SK-N-SH (cell line): ENCODE measurements around the gene CCDC102B. TPM values are rescaled to one million over a fixed set of nuclear protein-coding genes. Genes with fewer than 3 reads are reported as not detected.

Source experiments
- CTCF ChIA-PET: fragments of 300-600, 350-600 bp; formaldehyde crosslinking; extraction: SDS; loops from one replicate; lab custom pipeline; 2021; lab: Yijun Ruan, JAX
- POLR2A ChIA-PET: fragments of 350-600 bp; sonication (Branson Sonifier 250); formaldehyde crosslinking; extraction: SDS; loops from one replicate; lab custom pipeline; 2020; ENCODE audit warnings: antibody characterized with exemption, inconsistent platforms; lab: Yijun Ruan, JAX
- DNase-seq: peaks from one replicate; pipeline ENCODE4 v3.0.0; 2012
- H2AFZ ChIP-seq: fragments of 200-600 bp; sonication (generic); 2 replicates; pipeline ENCODE4 v1.8.1; 2016; ENCODE audit warnings: antibody characterized with exemption, mild to moderate bottlenecking, low read depth
- H3F3A ChIP-seq: fragments of 200-600 bp; sonication (generic); replicated peaks from 2 replicates; pipeline ENCODE3; 2016; ENCODE audit warnings: antibody characterized with exemption, mild to moderate bottlenecking; ENCODE audit not compliant: insufficient read depth
- H3K27ac ChIP-seq, 2 experiments: fragments of 200-500 bp in 1 of 2; fragments of 200-600 bp in 1 of 2; sonication (Bioruptor generic) in 1 of 2; sonication (generic), shearing (Covaris generic) in 1 of 2; 2 replicates each; pipeline versions ENCODE4 v1.5.1 to v1.6.1; 2014 to 2016; ENCODE audit warnings: low read depth in 2 of 2, inconsistent platforms in 1 of 2, low read length in 1 of 2, mild to moderate bottlenecking in 1 of 2, mixed read lengths in 1 of 2
- H3K27me3 ChIP-seq: fragments of 200-600 bp; sonication (generic), shearing (Covaris generic); 2 replicates; pipeline ENCODE4 v1.6.1; 2016; ENCODE audit warnings: mixed run types; ENCODE audit not compliant: insufficient read depth
- H3K36me3 ChIP-seq, 2 experiments: fragments of 200-500 bp in 1 of 2; fragments of 200-600 bp in 1 of 2; sonication (Bioruptor generic) in 1 of 2; sonication (generic) in 1 of 2; replicated peaks in 1 of 2; 2 replicates each; pipeline versions ENCODE3 to v1.5.1; 2014 to 2016; ENCODE audit warnings: low read length in 1 of 2, mild to moderate bottlenecking in 1 of 2; ENCODE audit not compliant: insufficient read depth in 2 of 2, control insufficient read depth in 1 of 2
- H3K4me1 ChIP-seq, 2 experiments: fragments of 200-500 bp in 1 of 2; fragments of 200-600 bp in 1 of 2; sonication (Bioruptor generic) in 1 of 2; sonication (generic), shearing (Covaris generic) in 1 of 2; 2 replicates each; pipeline versions ENCODE4 v1.5.1 to v1.6.1; 2014 to 2016; ENCODE audit warnings: low read depth in 1 of 2, low read length in 1 of 2, mixed run types in 1 of 2; ENCODE audit not compliant: insufficient read depth in 2 of 2, control insufficient read depth in 1 of 2
- H3K4me2 ChIP-seq: fragments of 200-600 bp; sonication (generic), shearing (Covaris generic); 2 replicates; pipeline ENCODE4 v1.6.1; 2017; ENCODE audit warnings: mixed run types
- H3K4me3 ChIP-seq, 2 experiments: fragments of 200-500 bp in 1 of 2; fragments of 200-600 bp in 1 of 2; sonication (Bioruptor generic) in 1 of 2; sonication (generic), shearing (Covaris generic) in 1 of 2; 2 replicates each; pipeline versions ENCODE4 v1.5.1 to v1.8.1; 2014 to 2016; ENCODE audit warnings: low read depth in 2 of 2, inconsistent platforms in 1 of 2, low read length in 1 of 2, mild to moderate bottlenecking in 1 of 2, mixed read lengths in 1 of 2, moderate library complexity in 1 of 2
- H3K79me2 ChIP-seq: fragments of 200-600 bp; sonication (generic); 2 replicates; pipeline ENCODE4 v1.8.1; 2017; ENCODE audit warnings: mild to moderate bottlenecking; ENCODE audit not compliant: insufficient read depth
- H3K9ac ChIP-seq: fragments of 200-600 bp; sonication (generic); 2 replicates; pipeline ENCODE4 v1.6.1; 2017; ENCODE audit warnings: mixed run types
- H3K9me2 ChIP-seq: fragments of 200-600 bp; sonication (generic); 2 replicates; pipeline ENCODE4 v1.6.1; 2017; ENCODE audit warnings: mixed run types
- H3K9me3 ChIP-seq: fragments of 200-600 bp; sonication (generic); 2 replicates; pipeline ENCODE4 v1.6.1; 2017; ENCODE audit warnings: mixed run types, mild to moderate bottlenecking, moderate library complexity
- H4K20me1 ChIP-seq: fragments of 200-600 bp; sonication (generic); 2 replicates; pipeline ENCODE4 v1.6.1; 2017; ENCODE audit warnings: mild to moderate bottlenecking, mixed run types; ENCODE audit not compliant: insufficient read depth
- EP300 ChIP-seq, 2 experiments: IDR thresholded peaks; 2 replicates each; pipeline versions ENCODE4 v1.4.0 to v1.6.1; 2012; ENCODE audit warnings: borderline replicate concordance in 1 of 2, low read depth in 1 of 2, low read length in 1 of 2
- GATA2 ChIP-seq: sonication (generic); formaldehyde crosslinking; IDR thresholded peaks from 2 replicates; pipeline ENCODE4 v1.5.0; 2020; ENCODE audit warnings: mild to moderate bottlenecking, missing genetic modification reagents
- IRF3 ChIP-seq: fragments of 150-350 bp; IDR thresholded peaks from 2 replicates; pipeline ENCODE4 v1.6.1; 2016; ENCODE audit warnings: mild to moderate bottlenecking, low read depth, low read length
- NFIC ChIP-seq: IDR thresholded peaks from 2 replicates; pipeline ENCODE4 v1.4.0; 2012; ENCODE audit warnings: borderline replicate concordance
- PBX3 ChIP-seq: IDR thresholded peaks from 2 replicates; pipeline ENCODE4; 2012
- POLR2AphosphoS5 ChIP-seq: IDR thresholded peaks from 2 replicates; pipeline ENCODE4 v1.6.1; 2012; ENCODE audit warnings: low read depth, low read length
- RAD21 ChIP-seq: IDR thresholded peaks from 2 replicates; pipeline ENCODE4 v1.6.1; 2012; ENCODE audit warnings: mild to moderate bottlenecking, low read length
- RFX5 ChIP-seq: IDR thresholded peaks from 2 replicates; pipeline ENCODE4 v1.6.1; 2012; ENCODE audit warnings: mild to moderate bottlenecking, improper control_type of control experiment, low read length
- SMC3 ChIP-seq: IDR thresholded peaks from 2 replicates; pipeline ENCODE4 v1.6.1; 2012; ENCODE audit warnings: low read depth, low read length, improper control_type of control experiment
- TEAD4 ChIP-seq: IDR thresholded peaks from 2 replicates; pipeline ENCODE4 v1.4.0; 2012; ENCODE audit warnings: mild to moderate bottlenecking, borderline replicate concordance; ENCODE audit not compliant: insufficient read depth
- WGBS: methylation state at CpG from one replicate; pipeline ENCODE4 v1.1.6; 2017; ENCODE audit warnings: low lambda C conversion rate; 5-methylcytosine and 5-hydroxymethylcytosine counted together
- polyA plus RNA-seq, 3 experiments: library from polyadenylated mRNA; depleted of rRNA; stranded (reverse); fragments of >200 nt; gene quantifications; 2 replicates each; pipeline ENCODE4 v1.2.3, GENCODE V29; 2012

Gene CCDC102B
- polyA plus RNA-seq, 1 of the 3 experiments (the other 2 are of a cell fraction), result 2.0 TPM

DNA sequence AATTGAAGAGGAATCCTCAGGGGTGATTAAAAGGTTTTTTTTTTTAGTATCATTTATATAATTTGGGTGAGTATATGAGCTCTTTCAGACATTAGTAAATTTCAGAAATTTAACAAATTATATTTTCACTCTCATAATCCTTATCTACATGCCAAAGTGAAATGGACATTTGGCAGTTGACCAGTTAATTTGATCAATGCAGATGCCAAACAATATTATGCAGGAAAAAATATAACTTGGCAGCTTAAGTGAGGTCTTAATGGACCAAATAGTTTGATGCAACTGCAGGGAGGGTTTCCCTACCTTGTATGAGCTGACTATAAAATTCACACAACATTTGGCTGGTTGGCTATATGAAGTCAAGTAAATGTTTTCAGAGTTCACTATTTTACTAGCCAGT, 185.2 kb downstream of the CCDC102B start:
- Histone ChIP-seq H3K9me3 (no peaks in the 10 kb centered on the region), H3K36me3 (peaks cover 0 to 3% of the 10 kb centered on the region in 2 experiments), H3K4me3 (no peak overlapping the region), H3F3A (no peaks in the 10 kb centered on the region), H2AFZ (no peak overlapping the region), H3K27me3 (no peaks in the 10 kb centered on the region), H3K4me2 (no peak overlapping the region), H3K4me1 (no peaks in the 10 kb centered on the region; a peak in 1 of 4 replicates), H3K79me2 (no peaks in the 10 kb centered on the region), H4K20me1 (no peaks in the 10 kb centered on the region), H3K27ac (no peak overlapping the region), H3K9ac (no peak overlapping the region), H3K9me2 (no peaks in the 10 kb centered on the region)
- CTCF ChIA-PET, result interaction anchor here (0.6 to 1.5 kb wide), 2 partner anchors 30 to 67 kb away, joined by 3 read pairs; no protein-coding TSS in a partner anchor
- TF ChIP-seq SMC3, result no peak
- peak in 1 of 2 experiments; percentile 56; a peak in 1 of 4 replicates for TF ChIP-seq EP300 (IDR thresholded peaks at IDR 0.05; ENCODE audit: borderline replicate concordance in 1 of 2, low read depth in 1 of 2, low read length in 1 of 2)
- 0 out of 2 replicates have a peak, but pooled peaks have one; percentile 10 for TF ChIP-seq GATA2 (CRISPR knock-in tag)
- POLR2A ChIA-PET, result no interaction called here
- no peak for DNase-seq

DNA sequence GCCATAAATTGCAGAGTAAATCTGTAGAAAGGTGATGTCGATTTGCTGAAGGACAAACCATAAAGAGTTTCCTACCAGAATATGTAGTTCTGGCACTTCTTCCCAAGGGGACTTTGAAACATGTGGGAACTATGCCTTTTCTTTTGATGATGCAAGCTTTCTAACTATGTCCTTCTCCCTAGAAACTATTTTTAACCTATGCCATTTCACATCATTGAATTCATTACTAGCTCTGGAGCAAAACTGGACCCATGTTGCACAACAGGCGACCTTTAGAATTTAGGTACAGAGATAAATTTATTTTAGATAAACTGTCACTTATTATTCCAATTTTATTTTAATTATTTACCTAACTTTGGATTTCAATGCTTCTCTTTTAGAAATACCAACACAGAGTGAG, 186.5 kb downstream of the CCDC102B start:
- TF ChIP-seq PBX3, result no peak
- TF ChIP-seq RAD21, result no peak
- TF ChIP-seq TEAD4, result no peak
- TF ChIP-seq NFIC, result no peak
- TF ChIP-seq POLR2AphosphoS5, result no peak
- TF ChIP-seq RFX5, result no peak
- TF ChIP-seq IRF3, result no peak
- H3K9me3 ChIP-seq, result no peaks in the 10 kb centered on the region
- no peaks in the 10 kb centered on the region for H3K79me2 ChIP-seq
- DNase-seq, result no peak
- no peak overlapping the region for H3K4me2 ChIP-seq
- no peaks in the 10 kb centered on the region for H3K9me2 ChIP-seq
- H3K4me1 ChIP-seq, result no peaks in the 10 kb centered on the region; a peak in 1 of 4 replicates
- POLR2A ChIA-PET, result no interaction called here
- H3K9ac ChIP-seq, result no peak overlapping the region
- peaks cover 0 to 3% of the 10 kb centered on the region in 2 experiments for H3K36me3 ChIP-seq
- no peaks in the 10 kb centered on the region for H4K20me1 ChIP-seq
- H3K27ac ChIP-seq, result no peak overlapping the region
- no peaks in the 10 kb centered on the region for H3F3A ChIP-seq
- H2AFZ ChIP-seq, result no peak overlapping the region
- H3K4me3 ChIP-seq, result no peak overlapping the region
- H3K27me3 ChIP-seq, result no peaks in the 10 kb centered on the region
- WGBS, result 77% methylated on average over 2 of the region's 2 CpGs
- CTCF ChIA-PET, result interaction anchor here (1.6 kb wide), 1 partner anchor 32 kb away, joined by 3 read pairs; no protein-coding TSS in a partner anchor
